H1 (cell line): ENCODE measurements around the gene HEXIM1. TPM values are rescaled to one million over a fixed set of nuclear protein-coding genes. Genes with fewer than 3 reads are reported as not detected.

ENCODE experiments used
- CTCF ChIA-PET: fragments of 300-600 bp; sonication (Branson Sonifier 250); formaldehyde crosslinking; loops from one replicate; lab custom pipeline; 2021; ENCODE audit not compliant: partially characterized antibody; lab: Charles Lee
- POLR2A ChIA-PET: fragments of 300-600 bp; sonication (Branson Sonifier 250); formaldehyde crosslinking; loops from one replicate; lab custom pipeline; 2021; ENCODE audit warnings: inconsistent platforms; ENCODE audit not compliant: partially characterized antibody; lab: Charles Lee
- DNase-seq, 2 experiments: peaks; one replicate each; pipeline versions ENCODE4 v3.0.0 to v3.0.0-alpha.2; 2010 to 2022; ENCODE audit warnings: low spot score in 2 of 2, low read depth in 1 of 2, mixed read lengths in 1 of 2
- FAIRE-seq: peaks from 2 replicates; lab custom pipeline; 2011; peaks lifted over from hg19 to GRCh38; lab: Jason Lieb, UNC
- H2AFZ ChIP-seq: 2 replicates; pipeline ENCODE4 v1.8.1; 2012; ENCODE audit warnings: low read length, inconsistent platforms
- H2AK5ac ChIP-seq: 2 replicates; pipeline ENCODE4 v1.6.1; 2013; ENCODE audit warnings: low read depth, low read length
- H2BK120ac ChIP-seq: replicated peaks from 2 replicates; pipeline ENCODE3; 2013; ENCODE audit warnings: low read depth, low read length, inconsistent platforms
- H2BK12ac ChIP-seq: 2 replicates; pipeline ENCODE4 v1.6.1; 2013; ENCODE audit warnings: low read depth, low read length
- H2BK15ac ChIP-seq: 2 replicates; pipeline ENCODE4 v1.6.1; 2013; ENCODE audit warnings: low read length
- H2BK20ac ChIP-seq: 2 replicates; pipeline ENCODE4 v1.6.1; 2013; ENCODE audit warnings: low read length
- H2BK5ac ChIP-seq: 2 replicates; pipeline ENCODE4 v1.6.1; 2013; ENCODE audit warnings: low read depth, low read length
- H3K14ac ChIP-seq: 2 replicates; pipeline ENCODE4 v1.6.1; 2013; ENCODE audit warnings: inconsistent platforms; ENCODE audit not compliant: insufficient read length
- H3K18ac ChIP-seq: 2 replicates; pipeline ENCODE4 v1.6.1; 2013; ENCODE audit warnings: low read length; ENCODE audit errors: extremely low read depth
- H3K23ac ChIP-seq: 2 replicates; pipeline ENCODE4 v1.6.1; 2013; ENCODE audit warnings: inconsistent platforms; ENCODE audit not compliant: insufficient read length
- H3K23me2 ChIP-seq: 2 replicates; pipeline ENCODE4 v1.6.1; 2013; ENCODE audit warnings: low read depth, low read length
- H3K27ac ChIP-seq: 2 replicates; pipeline ENCODE4 v1.6.1; 2011; ENCODE audit warnings: low read depth, low read length, inconsistent platforms
- H3K27me3 ChIP-seq, 4 experiments: replicated peaks in 1 of 4; 1 replicate in 1 of 4; 2 replicates in 3 of 4; pipeline versions ENCODE4 v1.6.1 to v1.8.1; 2011 to 2013; ENCODE audit warnings: low read length in 3 of 4, mild to moderate bottlenecking in 3 of 4, inconsistent platforms in 2 of 4, mixed read lengths in 2 of 4, moderate library complexity in 1 of 4; ENCODE audit not compliant: control insufficient read depth in 3 of 4, insufficient read depth in 3 of 4; ENCODE audit errors: extremely low read depth in 1 of 4
- H3K36me3 ChIP-seq, 4 experiments: 2 replicates each; pipeline versions ENCODE4 v1.6.1 to v1.8.1; 2011 to 2013; ENCODE audit warnings: mild to moderate bottlenecking in 4 of 4, low read length in 3 of 4, moderate library complexity in 2 of 4, control low read depth in 1 of 4, inconsistent platforms in 1 of 4; ENCODE audit not compliant: insufficient read depth in 4 of 4, control insufficient read depth in 2 of 4
- H3K4ac ChIP-seq: replicated peaks from 2 replicates; pipeline ENCODE3; 2013; ENCODE audit warnings: low read length, low read depth, mixed read lengths, inconsistent platforms; ENCODE audit not compliant: insufficient read length
- H3K4me1 ChIP-seq, 4 experiments: replicated peaks in 1 of 4; 1 replicate in 1 of 4; 2 replicates in 3 of 4; pipeline versions ENCODE4 v1.6.1 to v1.8.1; 2011 to 2013; ENCODE audit warnings: low read length in 3 of 4, inconsistent platforms in 2 of 4, mixed read lengths in 1 of 4; ENCODE audit not compliant: insufficient read depth in 4 of 4, control insufficient read depth in 3 of 4
- H3K4me2 ChIP-seq, 2 experiments: 2 replicates each; pipeline versions ENCODE4 v1.6.1 to v1.8.1; 2011 to 2013; ENCODE audit warnings: low read depth in 2 of 2, low read length in 2 of 2, control low read depth in 1 of 2, inconsistent platforms in 1 of 2, mild to moderate bottlenecking in 1 of 2; ENCODE audit not compliant: insufficient read depth in 1 of 2
- H3K4me3 ChIP-seq, 4 experiments: fragments of 200-600, 300-600 bp in 1 of 4; sonication (generic), shearing (Covaris generic), sonication (Bioruptor Twin) in 1 of 4; 2 replicates each; pipeline versions ENCODE4 v1.5.1 to v1.8.1; 2011 to 2016; ENCODE audit warnings: low read length in 4 of 4, low read depth in 3 of 4, control low read depth in 2 of 4, inconsistent platforms in 2 of 4, mild to moderate bottlenecking in 2 of 4, mixed read lengths in 1 of 4, moderate library complexity in 1 of 4; ENCODE audit not compliant: insufficient read depth in 2 of 4; ENCODE audit errors: extremely low read depth in 1 of 4
- H3K56ac ChIP-seq: replicated peaks from 2 replicates; pipeline ENCODE3; 2013; ENCODE audit warnings: low read depth, mild to moderate bottlenecking, mixed read lengths, low read length, inconsistent platforms; ENCODE audit not compliant: insufficient read length
- H3K79me1 ChIP-seq: 2 replicates; pipeline ENCODE4 v1.6.1; 2013; ENCODE audit warnings: low read depth, low read length, control low read depth
- H3K79me2 ChIP-seq, 2 experiments: 2 replicates each; pipeline versions ENCODE4 v1.6.1 to v1.8.1; 2012 to 2013; ENCODE audit warnings: low read length in 2 of 2, mild to moderate bottlenecking in 2 of 2, inconsistent platforms in 1 of 2; ENCODE audit not compliant: insufficient read depth in 2 of 2, control insufficient read depth in 1 of 2
- H3K9ac ChIP-seq, 4 experiments: replicated peaks in 1 of 4; 1 replicate in 1 of 4; 2 replicates in 3 of 4; pipeline versions ENCODE4 v1.6.1 to v1.8.1; 2011 to 2013; ENCODE audit warnings: low read depth in 3 of 4, low read length in 3 of 4, control low read depth in 2 of 4, mild to moderate bottlenecking in 2 of 4, moderate library complexity in 2 of 4, inconsistent platforms in 1 of 4; ENCODE audit errors: extremely low read depth in 1 of 4
- H3K9me3 ChIP-seq, 2 experiments: 2 replicates each; pipeline versions ENCODE4 v1.6.1 to v1.8.1; 2012 to 2013; ENCODE audit warnings: mild to moderate bottlenecking in 2 of 2, moderate library complexity in 2 of 2, control low read depth in 1 of 2, inconsistent platforms in 1 of 2, low read depth in 1 of 2, low read length in 1 of 2, mixed read lengths in 1 of 2; ENCODE audit not compliant: insufficient read depth in 2 of 2
- H4K20me1 ChIP-seq, 2 experiments: replicated peaks in 1 of 2; 2 replicates each; pipeline versions ENCODE3 to v1.8.1; 2011 to 2013; ENCODE audit warnings: inconsistent platforms in 2 of 2, low read length in 2 of 2, mild to moderate bottlenecking in 1 of 2; ENCODE audit not compliant: insufficient read depth in 2 of 2, control insufficient read depth in 1 of 2
- H4K5ac ChIP-seq: 2 replicates; pipeline ENCODE4 v1.6.1; 2013; ENCODE audit warnings: low read length, low read depth, mixed read lengths, inconsistent platforms; ENCODE audit not compliant: insufficient read length
- H4K8ac ChIP-seq: 2 replicates; pipeline ENCODE4 v1.8.0; 2013; ENCODE audit warnings: mild to moderate bottlenecking, moderate library complexity, low read length, inconsistent platforms; ENCODE audit not compliant: insufficient read depth; ENCODE audit errors: extremely low read depth
- H4K91ac ChIP-seq: replicated peaks from 2 replicates; pipeline ENCODE3; 2013; ENCODE audit warnings: low read length, mixed read lengths, inconsistent platforms; ENCODE audit not compliant: insufficient read length
- ATF2 ChIP-seq: IDR thresholded peaks from 2 replicates; pipeline ENCODE4 v1.6.1; 2012; ENCODE audit warnings: low read length, inconsistent platforms
- BACH1 ChIP-seq: IDR thresholded peaks from 2 replicates; pipeline ENCODE4 v1.6.1; 2012; ENCODE audit warnings: low read length, improper control_type of control experiment
- HDAC2 ChIP-seq, 2 experiments: fragments of 300-600 bp in 1 of 2; sonication (generic) in 1 of 2; IDR thresholded peaks; 2 replicates each; pipeline ENCODE4 v1.6.1; 2011 to 2012; ENCODE audit warnings: low read depth in 2 of 2, low read length in 2 of 2, mild to moderate bottlenecking in 2 of 2, moderate library complexity in 2 of 2, borderline replicate concordance in 1 of 2, inconsistent platforms in 1 of 2
- KDM4A ChIP-seq: IDR thresholded peaks from one replicate; pipeline ENCODE4 v1.7.1; 2012; ENCODE audit warnings: low read depth, mild to moderate bottlenecking, moderate library complexity, low read length, inconsistent platforms; ENCODE audit not compliant: severe bottlenecking
- TAF7 ChIP-seq: optimal IDR thresholded peaks from 2 replicates; pipeline ENCODE3; 2011; ENCODE audit warnings: low read depth, mild to moderate bottlenecking, inconsistent platforms, low read length, moderate library complexity, borderline replicate concordance
- WGBS, 2 experiments: shearing (Covaris generic) in 1 of 2; methylation state at CpG; one replicate each; pipeline versions ENCODE4 v1.1.6 to v1.1.7; 2013 to 2015; ENCODE audit warnings: low lambda C conversion rate in 2 of 2, mixed read lengths in 2 of 2, inconsistent platforms in 1 of 2, low coverage in 1 of 2, missing lambda C conversion rate in 1 of 2; ENCODE audit not compliant: insufficient replicate concordance in 2 of 2, insufficient coverage in 1 of 2, insufficient read length in 1 of 2; ENCODE audit errors: extremely low coverage in 1 of 2, missing lambda C conversion rate in 1 of 2; 5-methylcytosine and 5-hydroxymethylcytosine counted together
- polyA plus RNA-seq, 7 experiments: library from polyadenylated mRNA; depleted of rRNA in 3 of 7; stranded (reverse) in 5 of 7; unstranded in 2 of 7; fragments of >200 nt in 5 of 7; fragments of 200-250 nt in 2 of 7; gene quantifications; 1 replicate in 5 of 7; 2 replicates in 1 of 7; 4 replicates in 1 of 7; pipeline versions ENCODE4 v1.2.1 to v1.2.3, GENCODE V29; 2011 to 2013; ENCODE audit warnings: missing spikeins in 2 of 7, mixed read lengths in 2 of 7
- total RNA-seq: library from RNA; stranded (reverse); fragmentation: NEBNext Ultra II Directional; extraction: Animal tissue kit (Norgen Biotek cat#: 25700); gene quantifications from 2 replicates; pipeline ENCODE4 v1.2.1, GENCODE V29; 2021

Gene HEXIM1
- total and polyA plus RNA-seq, 2 of the 8 experiments (the other 6 are each of a cell fraction or from before 2014, with no cell fraction given), result 9.1 to 38.3 TPM

- Histone ChIP-seq H3K4me2 (peak overlapping the region; percentile 55 to 93), H4K91ac (peak overlapping the region; percentile 71), H3K56ac (peak overlapping the region; percentile 75), H2AFZ (no peak overlapping the region; the same call in 1 of the 2 replicates), H2BK120ac (no peak overlapping the region), H4K8ac (no peak overlapping the region; the same call in 1 of the 2 replicates), H4K20me1 (peaks cover 5 to 10% of the 10 kb centered on the region in 2 experiments), H3K4me1 (peaks cover 0 to 12% (median 4%) of the 10 kb centered on the region in 4 experiments; a peak in 4 of 7 replicates), H3K23ac (no peak overlapping the region), H3K79me2 (no peaks in the 10 kb centered on the region), H3K9me3 (no peaks in the 10 kb centered on the region), H3K27me3 (no peaks in the 10 kb centered on the region), H3K27ac (0 out of 2 replicates have a peak overlapping the region, but pooled peaks have one; percentile 4), H2BK5ac (peak overlapping the region; percentile 78; the same call in 1 of the 2 replicates), H3K23me2 (peaks cover 6% of the 10 kb centered on the region), H2BK20ac (no peak overlapping the region), H3K36me3 (no peaks in the 10 kb centered on the region), H3K14ac (no peak overlapping the region), H3K4me3 (peak overlapping the region; percentile 40 to 81 (median 70)), H2BK15ac (no peak overlapping the region), H3K4ac (peak overlapping the region; percentile 30), H2AK5ac (no peak overlapping the region), H3K79me1 (no peaks in the 10 kb centered on the region), H3K9ac (peak overlapping the region in 1 of 4 experiments; percentile 41; a peak in 2 of 7 replicates), H2BK12ac (peak overlapping the region; percentile 50; the same call in 1 of the 2 replicates), H3K18ac (peak overlapping the region; percentile 78), H4K5ac (peak overlapping the region; percentile 51)
- FAIRE-seq (no peak), DNase-seq (peak in 1 of 2 experiments; percentile 87)
- POLR2A ChIA-PET, result interaction anchor here (0.6 to 15.8 kb wide), 4 partner anchors 16 to 285 kb away, joined by 3 to 185 read pairs (median 4); partner anchors contain the start of genes HEXIM1 and HEXIM2
- CTCF ChIA-PET, result interaction anchor here (0.6 to 11.7 kb wide), 15 partner anchors 8 to 155 kb away, joined by 3 to 156 read pairs (median 14); partner anchors contain the start of genes HEXIM1 and HEXIM2
- WGBS, 2 experiments, result 3% methylated on average over 49 of the region's 71 CpGs; no CpG with 5 or more reads in 1 of the 2 experiments
- peak; percentile 58 for TF ChIP-seq KDM4A
- TF ChIP-seq ATF2, result peak; percentile 83; the same call in 1 of the 2 replicates
- 0 out of 2 replicates have a peak, but pooled peaks have one; percentile 28 for TF ChIP-seq BACH1
- 0 out of 4 replicates have a peak, but pooled peaks of 1 of the 2 experiments have one; percentile 40 for TF ChIP-seq HDAC2 (IDR thresholded peaks at IDR 0.05; ENCODE audit: borderline replicate concordance in 1 of 2, low read depth in 2 of 2, low read length in 2 of 2)
- TF ChIP-seq TAF7, result no peak
These were observed 15.5 kb upstream of the HEXIM1 start for GRCh38 chr17:45132572-45133463.
